Measurements from ENCODE around the gene FCRLB. TPM values are rescaled to one million over a fixed set of nuclear protein-coding genes. Genes with fewer than 3 reads are reported as not detected.

FCRLB gene
- total RNA-seq, 1 experiment from 2014 or later = not detected

- Histone ChIP-seq H3K23me2 (ENCODE audit: insufficient read length, low read depth, low read length, poor library complexity, severe bottlenecking) (no peaks in the 10 kb centered on the region), H2BK120ac (ENCODE audit: low read depth, low read length, poor library complexity, severe bottlenecking) (no peak overlapping the region), H3K27me3 (ENCODE audit: insufficient read depth, low read length) (no peaks in the 10 kb centered on the region), H2BK5ac (ENCODE audit: insufficient read length, low read length) (no peak overlapping the region), H2BK15ac (ENCODE audit: low read depth, low read length) (no peak overlapping the region), H3K79me1 (ENCODE audit: insufficient read depth, low read depth, low read length, poor library complexity, severe bottlenecking) (no peaks in the 10 kb centered on the region), H3K56ac (ENCODE audit: insufficient read length, low read depth, low read length) (no peak overlapping the region), H3K14ac (ENCODE audit: insufficient read depth, low read length) (no peak overlapping the region), H4K8ac (replicated peaks; ENCODE audit: insufficient read length, low read depth, low read length) (no peak overlapping the region), H3K79me2 (ENCODE audit: insufficient read depth, low read length) (no peaks in the 10 kb centered on the region), H3K23ac (ENCODE audit: insufficient read length, low read depth, low read length) (no peak overlapping the region), H3K9me3 (ENCODE audit: control insufficient read depth, low read depth, low read length) (no peaks in the 10 kb centered on the region), H2BK12ac (ENCODE audit: insufficient read length, low read depth, low read length) (no peak overlapping the region), H3K4me1 (ENCODE audit: insufficient read depth, low read length) (peaks cover 3% of the 10 kb centered on the region; the same call in 1 of the 2 replicates), H3T11ph (ENCODE audit: low read length) (no peak overlapping the region), H3K4ac (ENCODE audit: low read depth, low read length) (no peak overlapping the region), H4K20me1 (ENCODE audit: control insufficient read depth, insufficient read depth, insufficient read length) (no peaks in the 10 kb centered on the region), H2AK5ac (ENCODE audit: insufficient read length, low read length) (no peak overlapping the region), H3K18ac (ENCODE audit: insufficient read length, low read depth, low read length) (no peak overlapping the region), H4K91ac (ENCODE audit: insufficient read length, low read depth, low read length) (no peak overlapping the region), H3K4me2 (ENCODE audit: insufficient read depth, insufficient read length, low read length) (no peak overlapping the region), H3K27ac (ENCODE audit: insufficient read length, low read depth, low read length) (no peak overlapping the region), H3K9ac (ENCODE audit: extremely low read depth, insufficient read length, low read length) (no peak overlapping the region), H2AFZ (ENCODE audit: low read length) (no peak overlapping the region), H2BK20ac (ENCODE audit: low read depth, low read length, poor library complexity, severe bottlenecking) (no peak overlapping the region), H4K5ac (ENCODE audit: insufficient read length, low read depth, low read length) (no peak overlapping the region)
- WGBS (ENCODE audit: extremely low coverage, insufficient read length, low lambda C conversion rate) = no CpG with 5 or more reads among the region's 5 CpGs
- no peak for DNase-seq
- Mint-ChIP-seq H3K27ac (no peak overlapping the region), H3K27me3 (ENCODE audit: low read depth) (peaks cover 27% of the 10 kb centered on the region), H3K4me3 (no peak overlapping the region), H3K4me1 (peaks cover 24 to 36% of the 10 kb centered on the region in 2 experiments), H3K9me3 (no peaks in the 10 kb centered on the region), H3K36me3 (ENCODE audit: insufficient read depth in 1 of 3, low read depth in 3 of 3) (no peaks in the 10 kb centered on the region)
- TF ChIP-seq CTCF (conservative IDR thresholded peaks at IDR 0.05) = no peak
Observed at GRCh38 chr1:161731981-161732718, 10.8 kb downstream of the FCRLB start.
